Glutamatergic neuron (in vitro differentiated cells): ENCODE results near the gene HYI. TPM values are rescaled to one million over a fixed set of nuclear protein-coding genes. Genes with fewer than 3 reads are reported as not detected.

Experiments
- DNase-seq: peaks from one replicate; pipeline ENCODE4 v3.0.0; 2022
- H3K27ac Mint-ChIP-seq: one replicate; pipeline ENCODE4 v1.8.0; 2020; ENCODE audit warnings: mild to moderate bottlenecking, mixed read lengths, inconsistent platforms; ENCODE audit not compliant: unreplicated experiment
- H3K27me3 Mint-ChIP-seq: one replicate; pipeline ENCODE4 v1.8.0; 2020; ENCODE audit warnings: mild to moderate bottlenecking, moderate library complexity, mixed read lengths, inconsistent platforms; ENCODE audit not compliant: unreplicated experiment
- H3K36me3 Mint-ChIP-seq: one replicate; pipeline ENCODE4 v1.8.0; 2020; ENCODE audit warnings: mild to moderate bottlenecking, mixed read lengths, inconsistent platforms; ENCODE audit not compliant: unreplicated experiment
- H3K4me1 Mint-ChIP-seq: one replicate; pipeline ENCODE4 v1.8.0; 2020; ENCODE audit warnings: mild to moderate bottlenecking, low read depth, mixed read lengths, inconsistent platforms; ENCODE audit not compliant: unreplicated experiment
- H3K4me3 Mint-ChIP-seq: one replicate; pipeline ENCODE4 v1.8.0; 2020; ENCODE audit warnings: mild to moderate bottlenecking, mixed read lengths, inconsistent platforms; ENCODE audit not compliant: unreplicated experiment
- H3K9me3 Mint-ChIP-seq: one replicate; pipeline ENCODE4 v1.8.0; 2020; ENCODE audit warnings: mild to moderate bottlenecking, moderate library complexity, mixed read lengths, inconsistent platforms; ENCODE audit not compliant: unreplicated experiment
- CTCF ChIP-seq: fragments of 200-600 bp; sonication (generic); IDR thresholded peaks from one replicate; pipeline ENCODE4 v1.5.0; 2021; ENCODE audit not compliant: partially characterized antibody, unreplicated experiment
- total RNA-seq: library from RNA; stranded (reverse); fragmentation: NEBNext Ultra II Directional; extraction: Animal tissue kit (Norgen Biotek cat#: 25700); gene quantifications from one replicate; pipeline ENCODE4 v1.2.1, GENCODE V29; 2021; ENCODE audit not compliant: unreplicated experiment

The HYI gene
- total RNA-seq, 1 donor from 2014 or later = 18.7 TPM

- H3K4me3 Mint-ChIP-seq = no peak overlapping the region
- no peaks in the 10 kb centered on the region for H3K9me3 Mint-ChIP-seq
- DNase-seq = no peak
- no peaks in the 10 kb centered on the region for H3K36me3 Mint-ChIP-seq
- no peaks in the 10 kb centered on the region for H3K4me1 Mint-ChIP-seq
- no peak overlapping the region for H3K27ac Mint-ChIP-seq
- no peaks in the 10 kb centered on the region for H3K27me3 Mint-ChIP-seq
- TF ChIP-seq CTCF = no peak
These were observed 18.3 kb upstream of the HYI start for GRCh38 chr1:43472087-43472462.

GRCh38 chr1:43469932-43470331 is 16.2 kb upstream of the HYI start:
- no peak for DNase-seq
- H3K4me3 Mint-ChIP-seq = no peak overlapping the region
- TF ChIP-seq CTCF = no peak
- H3K27me3 Mint-ChIP-seq = no peaks in the 10 kb centered on the region
- H3K36me3 Mint-ChIP-seq = no peaks in the 10 kb centered on the region
- no peaks in the 10 kb centered on the region for H3K9me3 Mint-ChIP-seq
- H3K27ac Mint-ChIP-seq = no peak overlapping the region
- no peaks in the 10 kb centered on the region for H3K4me1 Mint-ChIP-seq

GRCh38 chr1:43468414-43468813 is 14.7 kb upstream of the HYI start:
- Mint-ChIP-seq H3K4me3 (no peak overlapping the region), H3K9me3 (no peaks in the 10 kb centered on the region), H3K36me3 (no peaks in the 10 kb centered on the region), H3K4me1 (no peaks in the 10 kb centered on the region), H3K27ac (no peak overlapping the region), H3K27me3 (no peaks in the 10 kb centered on the region)
- no peak for DNase-seq
- no peak for TF ChIP-seq CTCF

- H3K36me3 Mint-ChIP-seq = no peaks in the 10 kb centered on the region
These were observed 12.7 kb upstream of the HYI start for GRCh38 chr1:43466403-43466802.

GRCh38 chr1:43465505-43466067 is 11.9 kb upstream of the HYI start:
- H3K27ac Mint-ChIP-seq = no peak overlapping the region
- no peak for DNase-seq
- no peak for TF ChIP-seq CTCF
- no peak overlapping the region for H3K4me3 Mint-ChIP-seq
- no peaks in the 10 kb centered on the region for H3K27me3 Mint-ChIP-seq
- no peaks in the 10 kb centered on the region for H3K9me3 Mint-ChIP-seq
- H3K4me1 Mint-ChIP-seq = no peaks in the 10 kb centered on the region
- H3K36me3 Mint-ChIP-seq = no peaks in the 10 kb centered on the region

More at GRCh38 chr1:43466403-43466802, 12.7 kb upstream of the HYI start:
- no peak overlapping the region for H3K4me3 Mint-ChIP-seq
- no peak for TF ChIP-seq CTCF
- no peak for DNase-seq
- no peak overlapping the region for H3K27ac Mint-ChIP-seq
- H3K9me3 Mint-ChIP-seq = no peaks in the 10 kb centered on the region
- no peaks in the 10 kb centered on the region for H3K27me3 Mint-ChIP-seq
- H3K4me1 Mint-ChIP-seq = no peaks in the 10 kb centered on the region
